WTC11 (cell line): ENCODE results near the gene CNTNAP5. TPM values are rescaled to one million over a fixed set of nuclear protein-coding genes. Genes with fewer than 3 reads are reported as not detected.

ENCODE experiments used
- ATAC-seq: fragments of 200-7000 bp; cut with Tn5 transposase; 2 replicates; pipeline ENCODE4 v1.10.0; 2021; ENCODE audit warnings: mild to moderate bottlenecking, moderate library complexity
- CTCF ChIA-PET: fragments of 300-600 bp; sonication (Branson Sonifier 250); formaldehyde crosslinking; loops from one replicate; lab custom pipeline; 2021; ENCODE audit warnings: antibody characterized with exemption; lab: Charles Lee
- POLR2A ChIA-PET: fragments of 350-600 bp; sonication (Branson Sonifier 250); formaldehyde crosslinking; loops from one replicate; lab custom pipeline; 2021; ENCODE audit warnings: antibody characterized with exemption; lab: Charles Lee
- DNase-seq: peaks from one replicate; pipeline ENCODE4 v3.0.0; 2021; ENCODE audit warnings: low spot score
- H3K27ac Mint-ChIP-seq: 2 replicates; pipeline ENCODE4 v1.8.0; 2021; ENCODE audit warnings: mixed read lengths
- H3K27me3 Mint-ChIP-seq: 2 replicates; pipeline ENCODE4 v1.8.0; 2021; ENCODE audit warnings: low read depth, mild to moderate bottlenecking, moderate library complexity, mixed read lengths
- H3K36me3 Mint-ChIP-seq: 2 replicates; pipeline ENCODE4 v1.8.0; 2021; ENCODE audit warnings: mixed read lengths
- H3K4me1 Mint-ChIP-seq: 2 replicates; pipeline ENCODE4 v1.8.0; 2022; ENCODE audit warnings: mixed read lengths
- H3K4me3 Mint-ChIP-seq: 2 replicates; pipeline ENCODE4 v1.8.0; 2021; ENCODE audit warnings: mild to moderate bottlenecking, moderate library complexity, mixed read lengths
- H3K9me3 Mint-ChIP-seq: 2 replicates; pipeline ENCODE4 v1.8.0; 2021; ENCODE audit warnings: mixed read lengths
- ATF2 ChIP-seq: sonication (generic); formaldehyde crosslinking; IDR thresholded peaks from 2 replicates; pipeline ENCODE4 v1.8.1; 2022; ENCODE audit warnings: low read depth, missing genetic modification reagents, borderline replicate concordance
- CREB1 ChIP-seq: sonication (generic); formaldehyde crosslinking; IDR thresholded peaks from 2 replicates; pipeline ENCODE4 v1.8.0; 2023; ENCODE audit warnings: mild to moderate bottlenecking, missing genetic modification reagents
- CREM ChIP-seq: sonication (generic); formaldehyde crosslinking; IDR thresholded peaks from 2 replicates; pipeline ENCODE4 v1.8.1; 2022; ENCODE audit warnings: mild to moderate bottlenecking, missing genetic modification reagents, moderate library complexity
- E2F1 ChIP-seq: sonication (generic); formaldehyde crosslinking; IDR thresholded peaks from 2 replicates; pipeline ENCODE4 v1.8.0; 2022; ENCODE audit warnings: mild to moderate bottlenecking, missing genetic modification reagents
- FOXJ3 ChIP-seq: sonication (generic); formaldehyde crosslinking; IDR thresholded peaks from 2 replicates; pipeline ENCODE4 v1.9.0; 2021; ENCODE audit warnings: missing genetic modification reagents, mild to moderate bottlenecking, borderline replicate concordance
- FOXP1 ChIP-seq: sonication (generic); formaldehyde crosslinking; IDR thresholded peaks from 2 replicates; pipeline ENCODE4 v1.8.0; 2022; ENCODE audit warnings: missing genetic modification reagents, mild to moderate bottlenecking, moderate library complexity, borderline replicate concordance
- GABPB1 ChIP-seq: sonication (generic); formaldehyde crosslinking; IDR thresholded peaks from 2 replicates; pipeline ENCODE4 v1.8.1; 2023; ENCODE audit warnings: mild to moderate bottlenecking, missing genetic modification reagents
- GRHL2 ChIP-seq: fragments of 250-450 bp; sonication (Bioruptor Pico); IDR thresholded peaks from 2 replicates; pipeline ENCODE4 v1.8.0; 2022; ENCODE audit warnings: mild to moderate bottlenecking, moderate library complexity; ENCODE audit not compliant: insufficient replicate concordance, severe bottlenecking
- GTF2I ChIP-seq: fragments of 250-450 bp; sonication (Bioruptor Pico); conservative IDR thresholded peaks from 2 replicates; pipeline ENCODE4 v1.4.0; 2021; ENCODE audit warnings: mild to moderate bottlenecking
- HMGA2 ChIP-seq: fragments of 250-450 bp; sonication (Bioruptor Pico); IDR thresholded peaks from 2 replicates; pipeline ENCODE4 v1.4.0; 2021; ENCODE audit warnings: mild to moderate bottlenecking, moderate library complexity
- HMGXB4 ChIP-seq: sonication (generic); formaldehyde crosslinking; IDR thresholded peaks from 2 replicates; pipeline ENCODE4 v1.8.1; 2023; ENCODE audit warnings: mild to moderate bottlenecking, moderate library complexity, missing genetic modification reagents
- MYBL2 ChIP-seq: sonication (generic); formaldehyde crosslinking; IDR thresholded peaks from 2 replicates; pipeline ENCODE4 v1.8.1; 2023; ENCODE audit warnings: mild to moderate bottlenecking, moderate library complexity, missing genetic modification reagents
- NFATC4 ChIP-seq: fragments of 250-450 bp; sonication (Bioruptor Pico); IDR thresholded peaks from 2 replicates; pipeline ENCODE4 v1.9.0; 2021; ENCODE audit warnings: mild to moderate bottlenecking
- PREB ChIP-seq: sonication (generic); formaldehyde crosslinking; IDR thresholded peaks from 2 replicates; pipeline ENCODE4 v1.8.1; 2022; ENCODE audit warnings: mild to moderate bottlenecking, missing genetic modification reagents, moderate library complexity, borderline replicate concordance
- SMAD4 ChIP-seq: sonication (generic); formaldehyde crosslinking; IDR thresholded peaks from 2 replicates; pipeline ENCODE4 v1.8.0; 2022; ENCODE audit warnings: mild to moderate bottlenecking, missing genetic modification reagents
- ZNF232 ChIP-seq: sonication (generic); formaldehyde crosslinking; IDR thresholded peaks from 2 replicates; pipeline ENCODE4 v1.8.0; 2022; ENCODE audit warnings: mild to moderate bottlenecking, missing genetic modification reagents
- total RNA-seq: library from RNA; stranded (reverse); gene quantifications from 3 replicates; pipeline ENCODE4 v1.2.3, GENCODE V29; 2021
- TF ChIP-seq, protein P1 (sequence below): sonication (generic); formaldehyde crosslinking; conservative IDR thresholded peaks from 2 replicates; pipeline ENCODE4 v1.8.1; 2022; ENCODE audit warnings: mild to moderate bottlenecking, missing genetic modification reagents
- TF ChIP-seq, protein P2 (sequence below): sonication (generic); formaldehyde crosslinking; IDR thresholded peaks from 2 replicates; pipeline ENCODE4 v1.8.0; 2022; ENCODE audit warnings: mild to moderate bottlenecking, missing genetic modification reagents
- TF ChIP-seq, protein P3 (sequence below): fragments of 250-450 bp; sonication (Bioruptor Pico); IDR thresholded peaks from 2 replicates; pipeline ENCODE4 v1.9.0; 2021; ENCODE audit warnings: moderate library complexity, mild to moderate bottlenecking, inconsistent platforms, borderline replicate concordance
- TF ChIP-seq, protein P4 (sequence below): sonication (generic); formaldehyde crosslinking; IDR thresholded peaks from 2 replicates; pipeline ENCODE4 v1.8.0; 2023; ENCODE audit warnings: missing genetic modification reagents
- TF ChIP-seq, protein P5 (sequence below): sonication (generic); formaldehyde crosslinking; IDR thresholded peaks from 2 replicates; pipeline ENCODE4 v1.8.1; 2022; ENCODE audit warnings: low read depth, mild to moderate bottlenecking, moderate library complexity, missing genetic modification reagents, borderline replicate concordance

CNTNAP5 gene
- total RNA-seq, 1 experiment from 2014 or later = 0.22 TPM

- TF ChIP-seq ZNF232 (CRISPR knock-in tag) (no peak), MYBL2 (CRISPR knock-in tag) (no peak)
Measured at GRCh38 chr2:124048102-124048501, 23.0 kb downstream of the CNTNAP5 start (continued).

DNA sequence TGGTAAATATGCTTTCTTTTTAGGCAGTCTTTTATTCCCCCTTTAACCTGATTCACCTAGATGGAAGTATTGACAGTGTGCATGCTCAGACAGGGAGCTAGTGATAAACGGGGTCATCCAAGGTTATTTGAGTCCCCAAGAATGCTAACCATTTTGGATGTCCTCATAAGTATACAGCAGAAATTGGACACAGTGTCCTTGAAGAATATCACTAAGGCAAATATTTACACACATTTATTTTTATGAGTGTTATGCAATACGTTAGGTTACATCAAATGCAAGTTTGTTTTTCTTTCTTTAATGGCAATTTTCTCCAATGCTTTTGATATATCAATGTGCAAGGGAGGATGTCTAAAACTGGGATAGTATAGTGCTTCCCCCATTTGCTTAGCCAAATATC lies 23.6 kb downstream of the CNTNAP5 start:
- DNase-seq = no peak
- peaks cover 56% of the 10 kb centered on the region for H3K4me1 Mint-ChIP-seq
- peaks cover 14% of the 10 kb centered on the region for H3K27me3 Mint-ChIP-seq
- ATAC-seq = no peak
- H3K4me3 Mint-ChIP-seq = no peak overlapping the region
- TF ChIP-seq, protein P1, sequence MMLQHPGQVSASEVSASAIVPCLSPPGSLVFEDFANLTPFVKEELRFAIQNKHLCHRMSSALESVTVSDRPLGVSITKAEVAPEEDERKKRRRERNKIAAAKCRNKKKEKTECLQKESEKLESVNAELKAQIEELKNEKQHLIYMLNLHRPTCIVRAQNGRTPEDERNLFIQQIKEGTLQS = no peak
- TF ChIP-seq, protein P2, sequence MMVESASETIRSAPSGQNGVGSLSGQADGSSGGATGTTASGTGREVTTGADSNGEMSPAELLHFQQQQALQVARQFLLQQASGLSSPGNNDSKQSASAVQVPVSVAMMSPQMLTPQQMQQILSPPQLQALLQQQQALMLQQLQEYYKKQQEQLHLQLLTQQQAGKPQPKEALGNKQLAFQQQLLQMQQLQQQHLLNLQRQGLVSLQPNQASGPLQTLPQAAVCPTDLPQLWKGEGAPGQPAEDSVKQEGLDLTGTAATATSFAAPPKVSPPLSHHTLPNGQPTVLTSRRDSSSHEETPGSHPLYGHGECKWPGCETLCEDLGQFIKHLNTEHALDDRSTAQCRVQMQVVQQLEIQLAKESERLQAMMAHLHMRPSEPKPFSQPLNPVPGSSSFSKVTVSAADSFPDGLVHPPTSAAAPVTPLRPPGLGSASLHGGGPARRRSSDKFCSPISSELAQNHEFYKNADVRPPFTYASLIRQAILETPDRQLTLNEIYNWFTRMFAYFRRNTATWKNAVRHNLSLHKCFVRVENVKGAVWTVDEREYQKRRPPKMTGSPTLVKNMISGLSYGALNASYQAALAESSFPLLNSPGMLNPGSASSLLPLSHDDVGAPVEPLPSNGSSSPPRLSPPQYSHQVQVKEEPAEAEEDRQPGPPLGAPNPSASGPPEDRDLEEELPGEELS (CRISPR knock-in tag) = no peak
- no peak for TF ChIP-seq CREM
- no peak for TF ChIP-seq PREB (CRISPR knock-in tag)
- TF ChIP-seq FOXJ3 (CRISPR knock-in tag) = no peak
- TF ChIP-seq HMGA2 = no peak
- TF ChIP-seq FOXP1 (CRISPR knock-in tag) = no peak
- no peak for TF ChIP-seq SMAD4
- no peak for TF ChIP-seq GTF2I (CRISPR knock-in tag)
- TF ChIP-seq HMGXB4 = no peak
- TF ChIP-seq GABPB1 (CRISPR knock-in tag) = no peak
- no peak for TF ChIP-seq NFATC4 (CRISPR knock-in tag)
- TF ChIP-seq GRHL2 (CRISPR knock-in tag) = no peak
- TF ChIP-seq ATF2 (CRISPR knock-in tag) = no peak
- TF ChIP-seq, protein P3, sequence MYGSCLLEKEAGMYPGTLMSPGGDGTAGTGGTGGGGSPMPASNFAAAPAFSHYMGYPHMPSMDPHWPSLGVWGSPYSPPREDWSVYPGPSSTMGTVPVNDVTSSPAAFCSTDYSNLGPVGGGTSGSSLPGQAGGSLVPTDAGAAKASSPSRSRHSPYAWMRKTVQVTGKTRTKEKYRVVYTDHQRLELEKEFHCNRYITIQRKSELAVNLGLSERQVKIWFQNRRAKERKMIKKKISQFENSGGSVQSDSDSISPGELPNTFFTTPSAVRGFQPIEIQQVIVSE (CRISPR knock-in tag) = no peak
- TF ChIP-seq, protein P4, sequence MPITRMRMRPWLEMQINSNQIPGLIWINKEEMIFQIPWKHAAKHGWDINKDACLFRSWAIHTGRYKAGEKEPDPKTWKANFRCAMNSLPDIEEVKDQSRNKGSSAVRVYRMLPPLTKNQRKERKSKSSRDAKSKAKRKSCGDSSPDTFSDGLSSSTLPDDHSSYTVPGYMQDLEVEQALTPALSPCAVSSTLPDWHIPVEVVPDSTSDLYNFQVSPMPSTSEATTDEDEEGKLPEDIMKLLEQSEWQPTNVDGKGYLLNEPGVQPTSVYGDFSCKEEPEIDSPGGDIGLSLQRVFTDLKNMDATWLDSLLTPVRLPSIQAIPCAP (CRISPR knock-in tag) = no peak
- TF ChIP-seq, protein P5, sequence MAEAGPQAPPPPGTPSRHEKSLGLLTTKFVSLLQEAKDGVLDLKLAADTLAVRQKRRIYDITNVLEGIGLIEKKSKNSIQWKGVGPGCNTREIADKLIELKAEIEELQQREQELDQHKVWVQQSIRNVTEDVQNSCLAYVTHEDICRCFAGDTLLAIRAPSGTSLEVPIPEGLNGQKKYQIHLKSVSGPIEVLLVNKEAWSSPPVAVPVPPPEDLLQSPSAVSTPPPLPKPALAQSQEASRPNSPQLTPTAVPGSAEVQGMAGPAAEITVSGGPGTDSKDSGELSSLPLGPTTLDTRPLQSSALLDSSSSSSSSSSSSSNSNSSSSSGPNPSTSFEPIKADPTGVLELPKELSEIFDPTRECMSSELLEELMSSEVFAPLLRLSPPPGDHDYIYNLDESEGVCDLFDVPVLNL (CRISPR knock-in tag) = no peak
- no peak for TF ChIP-seq CREB1 (CRISPR knock-in tag)
- no peak for TF ChIP-seq E2F1 (CRISPR knock-in tag)
- H3K36me3 Mint-ChIP-seq = no peaks in the 10 kb centered on the region
- ChIA-PET POLR2A (no interaction called here), CTCF (interaction anchor here (1.2 kb wide), 1 partner anchor 10 kb away, joined by 3 read pairs; no protein-coding TSS in a partner anchor)
- no peak overlapping the region for H3K27ac Mint-ChIP-seq
- no peaks in the 10 kb centered on the region for H3K9me3 Mint-ChIP-seq
